GM23338 (cell line): ENCODE data around the gene ZNF33B. TPM values are rescaled to one million over a fixed set of nuclear protein-coding genes. Genes with fewer than 3 reads are reported as not detected.

Source experiments
- ATAC-seq: fragments of 200-7000 bp; cut with Tn5 transposase; 3 replicates; pipeline ENCODE4 v1.9.1; 2020
- DNase-seq: peaks from one replicate; pipeline ENCODE4 v3.0.0-alpha.2; 2015; ENCODE audit warnings: low spot score
- H2AFZ ChIP-seq: fragments of 200-600 bp; sonication (generic); 2 replicates; pipeline ENCODE4 v1.8.0; 2016; ENCODE audit warnings: antibody characterized with exemption, mild to moderate bottlenecking, moderate library complexity
- H3F3A ChIP-seq: fragments of 200-600 bp; sonication (generic); replicated peaks from 2 replicates; pipeline ENCODE4 v1.8.0; 2017; ENCODE audit warnings: antibody characterized with exemption, mixed run types, low read depth
- H3K27ac ChIP-seq: fragments of 200-600 bp; sonication (generic); 2 replicates; pipeline ENCODE4 v1.6.1; 2016; ENCODE audit warnings: low read depth
- H3K27me3 ChIP-seq: fragments of 200-600 bp; sonication (generic); 2 replicates; pipeline ENCODE4 v1.8.0; 2016; ENCODE audit warnings: mild to moderate bottlenecking, mixed run types, moderate library complexity; ENCODE audit not compliant: insufficient read depth
- H3K36me3 ChIP-seq: fragments of 200-600 bp; sonication (generic); 2 replicates; pipeline ENCODE4 v1.8.0; 2016; ENCODE audit warnings: mild to moderate bottlenecking; ENCODE audit not compliant: insufficient read depth
- H3K4me1 ChIP-seq: fragments of 200-600 bp; sonication (generic); 2 replicates; pipeline ENCODE4 v1.8.0; 2016; ENCODE audit warnings: mild to moderate bottlenecking, moderate library complexity; ENCODE audit not compliant: insufficient read depth
- H3K4me2 ChIP-seq: fragments of 200-600 bp; sonication (generic); 2 replicates; pipeline ENCODE4 v1.7.1; 2017; ENCODE audit warnings: mixed run types
- H3K4me3 ChIP-seq: fragments of 200-600 bp; sonication (generic); 2 replicates; pipeline ENCODE4 v1.6.1; 2016; ENCODE audit warnings: mixed run types
- H3K79me2 ChIP-seq: fragments of 200-600 bp; sonication (generic); replicated peaks from 2 replicates; pipeline ENCODE4 v1.8.0; 2017; ENCODE audit warnings: mild to moderate bottlenecking; ENCODE audit not compliant: insufficient read depth
- H3K9me2 ChIP-seq: fragments of 200-600 bp; sonication (generic); 2 replicates; pipeline ENCODE4 v1.8.0; 2017; ENCODE audit not compliant: insufficient read depth
- H4K20me1 ChIP-seq: fragments of 200-600 bp; sonication (generic); replicated peaks from 2 replicates; pipeline ENCODE4 v1.8.0; 2017; ENCODE audit warnings: mild to moderate bottlenecking; ENCODE audit not compliant: insufficient read depth
- H3K27ac Mint-ChIP-seq: 2 replicates; pipeline ENCODE4 v1.8.0; 2020; ENCODE audit warnings: inconsistent platforms, mild to moderate bottlenecking, moderate library complexity, mixed read lengths
- H3K27me3 Mint-ChIP-seq: 3 replicates; pipeline ENCODE4 v1.8.0; 2022; ENCODE audit warnings: low read depth, mild to moderate bottlenecking, moderate library complexity, mixed read lengths, inconsistent platforms; ENCODE audit not compliant: insufficient read depth, poor library complexity
- H3K36me3 Mint-ChIP-seq: 3 replicates; pipeline ENCODE4 v1.8.0; 2021; ENCODE audit warnings: low read depth, mild to moderate bottlenecking, inconsistent platforms, moderate library complexity, mixed read lengths
- H3K4me1 Mint-ChIP-seq: 3 replicates; pipeline ENCODE4 v1.8.0; 2020; ENCODE audit warnings: mild to moderate bottlenecking, inconsistent platforms, mixed read lengths
- H3K4me3 Mint-ChIP-seq: 3 replicates; pipeline ENCODE4 v1.8.0; 2021; ENCODE audit warnings: moderate library complexity, mild to moderate bottlenecking, inconsistent platforms, mixed read lengths
- H3K9me3 Mint-ChIP-seq: 3 replicates; pipeline ENCODE4 v1.8.0; 2020; ENCODE audit warnings: moderate library complexity, mild to moderate bottlenecking, inconsistent platforms, mixed read lengths
- CREB1 ChIP-seq: fragments of 250-450 bp; sonication (Bioruptor Pico); IDR thresholded peaks from 2 replicates; pipeline ENCODE4 v1.5.0; 2020; ENCODE audit warnings: low read depth, mild to moderate bottlenecking, moderate library complexity
- ETS1 ChIP-seq: IDR thresholded peaks from 2 replicates; pipeline ENCODE4 v1.6.1; 2016; ENCODE audit warnings: antibody characterized with exemption
- EZH2 ChIP-seq: fragments of 200-600 bp; sonication (generic); IDR thresholded peaks from one replicate; pipeline ENCODE4 v1.8.0; 2017; ENCODE audit warnings: antibody characterized with exemption, mild to moderate bottlenecking, low read depth; ENCODE audit not compliant: unreplicated experiment
- EZH2phosphoT487 ChIP-seq: fragments of 200-600 bp; sonication (generic); IDR thresholded peaks from one replicate; pipeline ENCODE4 v1.8.1; 2018; ENCODE audit warnings: antibody characterized with exemption; ENCODE audit not compliant: unreplicated experiment
- JUNB ChIP-seq: IDR thresholded peaks from one replicate; pipeline ENCODE4 v1.6.1; 2016; ENCODE audit warnings: antibody characterized with exemption; ENCODE audit not compliant: unreplicated experiment
- NANOG ChIP-seq: IDR thresholded peaks from 2 replicates; pipeline ENCODE4 v1.6.1; 2016; ENCODE audit warnings: antibody characterized with exemption, borderline replicate concordance
- POLR2AphosphoS5 ChIP-seq: IDR thresholded peaks from 2 replicates; pipeline ENCODE4 v1.6.1; 2016; ENCODE audit warnings: antibody characterized with exemption, low read depth
- STAT1 ChIP-seq: IDR thresholded peaks from one replicate; pipeline ENCODE4 v1.6.1; 2016; ENCODE audit warnings: antibody characterized with exemption; ENCODE audit not compliant: unreplicated experiment
- ZNF114 ChIP-seq: fragments of 250-450 bp; sonication (Bioruptor Pico); IDR thresholded peaks from 2 replicates; pipeline ENCODE4 v1.5.0; 2020; ENCODE audit warnings: mild to moderate bottlenecking, moderate library complexity
- ZNF331 ChIP-seq: fragments of 250-450 bp; sonication (Bioruptor Pico); IDR thresholded peaks from 2 replicates; pipeline ENCODE4 v1.5.0; 2020; ENCODE audit warnings: low read depth, mild to moderate bottlenecking, moderate library complexity
- ZNF462 ChIP-seq: fragments of 250-450 bp; sonication (Bioruptor Pico); IDR thresholded peaks from 2 replicates; pipeline ENCODE4 v1.5.0; 2020; ENCODE audit warnings: mild to moderate bottlenecking, moderate library complexity
- polyA plus RNA-seq: library from polyadenylated mRNA; unstranded; fragments of >200 nt; fragmentation: Nextera tagmentation; extraction: Ambion mirVana; gene quantifications from 2 replicates; pipeline ENCODE4 v1.2.1, GENCODE V29; 2016
- total RNA-seq: library from RNA; depleted of rRNA; stranded (reverse); fragments of >200 nt; shearing (Covaris generic); gene quantifications from 2 replicates; pipeline ENCODE4 v1.2.3, GENCODE V29; 2014
- TF ChIP-seq, protein P1 (sequence below): IDR thresholded peaks from one replicate; pipeline ENCODE4 v1.6.1; 2018; ENCODE audit warnings: antibody characterized with exemption; ENCODE audit not compliant: unreplicated experiment
- TF ChIP-seq, protein P2 (sequence below), 2 experiments: fragments of 200-600 bp in 1 of 2; sonication (generic) in 1 of 2; conservative IDR thresholded peaks; 2 replicates each; pipeline versions ENCODE4 v1.5.1 to v1.6.1; 2016 to 2017; ENCODE audit warnings: antibody characterized with exemption in 2 of 2, low read depth in 2 of 2, mild to moderate bottlenecking in 2 of 2, moderate library complexity in 1 of 2

The ZNF33B gene
- total and polyA plus RNA-seq, 2 experiments from 2014 or later = 14.4 to 17.2 TPM

DNA sequence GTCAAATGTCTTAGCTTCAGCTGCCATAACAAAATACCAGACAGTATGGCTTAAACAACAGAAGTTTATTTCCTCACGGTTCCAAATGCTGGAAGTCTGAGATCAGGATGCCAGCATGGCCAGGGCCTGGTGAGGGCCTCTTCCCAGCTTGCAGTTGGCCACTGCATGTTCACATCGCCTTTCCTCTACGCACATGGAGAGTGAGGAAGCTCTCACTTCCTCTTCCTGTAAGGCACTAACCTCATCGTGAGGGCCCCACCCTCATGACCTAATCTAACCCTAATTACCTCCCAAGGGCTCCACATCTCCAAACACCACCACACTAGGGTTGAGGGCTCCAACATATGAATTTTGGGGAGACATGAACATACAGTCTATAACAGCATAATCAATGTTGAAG, 14.4 kb downstream of the ZNF33B start:
- DNase-seq (no peak), ATAC-seq (no peak)
- Histone ChIP-seq H3K9me2 (no peaks in the 10 kb centered on the region), H3K4me2 (no peak overlapping the region), H2AFZ (no peak overlapping the region), H3F3A (no peaks in the 10 kb centered on the region), H3K27ac (no peak overlapping the region), H3K27me3 (no peaks in the 10 kb centered on the region), H4K20me1 (no peaks in the 10 kb centered on the region; the same call in 1 of the 2 replicates), H3K79me2 (peaks cover 2% of the 10 kb centered on the region; the same call in 1 of the 2 replicates), H3K4me3 (no peak overlapping the region), H3K36me3 (peaks cover 29% of the 10 kb centered on the region; the same call in 1 of the 2 replicates), H3K4me1 (no peaks in the 10 kb centered on the region)
- Mint-ChIP-seq H3K27me3 (peaks cover 3% of the 10 kb centered on the region), H3K4me1 (no peaks in the 10 kb centered on the region), H3K36me3 (peaks cover 52% of the 10 kb centered on the region), H3K27ac (no peak overlapping the region), H3K4me3 (no peak overlapping the region), H3K9me3 (no peaks in the 10 kb centered on the region)
- TF ChIP-seq JUNB = no peak
- no peak for TF ChIP-seq NANOG
- no peak for TF ChIP-seq CREB1 (CRISPR knock-in tag)
- no peak for TF ChIP-seq STAT1
- no peak for TF ChIP-seq ZNF114 (CRISPR knock-in tag)
- no peak for TF ChIP-seq POLR2AphosphoS5
- TF ChIP-seq EZH2phosphoT487 = no peak
- no peak for TF ChIP-seq ZNF462
- no peak for TF ChIP-seq ZNF331
- TF ChIP-seq ETS1 = no peak
- TF ChIP-seq, protein P1, sequence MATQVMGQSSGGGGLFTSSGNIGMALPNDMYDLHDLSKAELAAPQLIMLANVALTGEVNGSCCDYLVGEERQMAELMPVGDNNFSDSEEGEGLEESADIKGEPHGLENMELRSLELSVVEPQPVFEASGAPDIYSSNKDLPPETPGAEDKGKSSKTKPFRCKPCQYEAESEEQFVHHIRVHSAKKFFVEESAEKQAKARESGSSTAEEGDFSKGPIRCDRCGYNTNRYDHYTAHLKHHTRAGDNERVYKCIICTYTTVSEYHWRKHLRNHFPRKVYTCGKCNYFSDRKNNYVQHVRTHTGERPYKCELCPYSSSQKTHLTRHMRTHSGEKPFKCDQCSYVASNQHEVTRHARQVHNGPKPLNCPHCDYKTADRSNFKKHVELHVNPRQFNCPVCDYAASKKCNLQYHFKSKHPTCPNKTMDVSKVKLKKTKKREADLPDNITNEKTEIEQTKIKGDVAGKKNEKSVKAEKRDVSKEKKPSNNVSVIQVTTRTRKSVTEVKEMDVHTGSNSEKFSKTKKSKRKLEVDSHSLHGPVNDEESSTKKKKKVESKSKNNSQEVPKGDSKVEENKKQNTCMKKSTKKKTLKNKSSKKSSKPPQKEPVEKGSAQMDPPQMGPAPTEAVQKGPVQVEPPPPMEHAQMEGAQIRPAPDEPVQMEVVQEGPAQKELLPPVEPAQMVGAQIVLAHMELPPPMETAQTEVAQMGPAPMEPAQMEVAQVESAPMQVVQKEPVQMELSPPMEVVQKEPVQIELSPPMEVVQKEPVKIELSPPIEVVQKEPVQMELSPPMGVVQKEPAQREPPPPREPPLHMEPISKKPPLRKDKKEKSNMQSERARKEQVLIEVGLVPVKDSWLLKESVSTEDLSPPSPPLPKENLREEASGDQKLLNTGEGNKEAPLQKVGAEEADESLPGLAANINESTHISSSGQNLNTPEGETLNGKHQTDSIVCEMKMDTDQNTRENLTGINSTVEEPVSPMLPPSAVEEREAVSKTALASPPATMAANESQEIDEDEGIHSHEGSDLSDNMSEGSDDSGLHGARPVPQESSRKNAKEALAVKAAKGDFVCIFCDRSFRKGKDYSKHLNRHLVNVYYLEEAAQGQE = no peak
- TF ChIP-seq, protein P2, sequence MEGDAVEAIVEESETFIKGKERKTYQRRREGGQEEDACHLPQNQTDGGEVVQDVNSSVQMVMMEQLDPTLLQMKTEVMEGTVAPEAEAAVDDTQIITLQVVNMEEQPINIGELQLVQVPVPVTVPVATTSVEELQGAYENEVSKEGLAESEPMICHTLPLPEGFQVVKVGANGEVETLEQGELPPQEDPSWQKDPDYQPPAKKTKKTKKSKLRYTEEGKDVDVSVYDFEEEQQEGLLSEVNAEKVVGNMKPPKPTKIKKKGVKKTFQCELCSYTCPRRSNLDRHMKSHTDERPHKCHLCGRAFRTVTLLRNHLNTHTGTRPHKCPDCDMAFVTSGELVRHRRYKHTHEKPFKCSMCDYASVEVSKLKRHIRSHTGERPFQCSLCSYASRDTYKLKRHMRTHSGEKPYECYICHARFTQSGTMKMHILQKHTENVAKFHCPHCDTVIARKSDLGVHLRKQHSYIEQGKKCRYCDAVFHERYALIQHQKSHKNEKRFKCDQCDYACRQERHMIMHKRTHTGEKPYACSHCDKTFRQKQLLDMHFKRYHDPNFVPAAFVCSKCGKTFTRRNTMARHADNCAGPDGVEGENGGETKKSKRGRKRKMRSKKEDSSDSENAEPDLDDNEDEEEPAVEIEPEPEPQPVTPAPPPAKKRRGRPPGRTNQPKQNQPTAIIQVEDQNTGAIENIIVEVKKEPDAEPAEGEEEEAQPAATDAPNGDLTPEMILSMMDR (conservative IDR thresholded peaks at IDR 0.05; ENCODE audit: low read depth in 2 of 2) = no peak
- no peak for TF ChIP-seq EZH2
